Caco-2 (cell line): ENCODE measurements around the gene BCAR1. TPM values are rescaled to one million over a fixed set of nuclear protein-coding genes. Genes with fewer than 3 reads are reported as not detected.

Experiments used
- BruUV-seq: library from RNA; stranded (reverse); fragments of 400-500 nt; replicated peaks from 2 replicates; lab custom pipeline; 2021; lab: Mats Ljungman, UMichigan
- CTCF ChIA-PET: fragments of 300-600 bp; sonication (Branson Sonifier 250); formaldehyde crosslinking; loops from one replicate; lab custom pipeline; 2022; ENCODE audit warnings: antibody characterized with exemption; lab: Charles Lee
- POLR2A ChIA-PET: fragments of 300-600 bp; sonication (Branson Sonifier 250); formaldehyde crosslinking; loops from one replicate; lab custom pipeline; 2022; ENCODE audit warnings: antibody characterized with exemption; lab: Charles Lee
- DNase-seq, 2 experiments: peaks; one replicate each; pipeline versions ENCODE4 v3.0.0 to v3.0.0-alpha.2; 2020 to 2022
- H3K27me3 ChIP-seq: replicated peaks from 2 replicates; pipeline ENCODE4 v1.6.0; 2011; ENCODE audit warnings: low read length; ENCODE audit not compliant: control insufficient read depth, insufficient read depth
- H3K36me3 ChIP-seq: 2 replicates; pipeline ENCODE4 v1.5.1; 2011; ENCODE audit warnings: low read length; ENCODE audit not compliant: control insufficient read depth, insufficient read depth
- H3K4me1 ChIP-seq: fragments of 250-450 bp; sonication (Bioruptor Pico); 2 replicates; pipeline ENCODE4 v1.5.1; 2020; ENCODE audit warnings: mild to moderate bottlenecking
- H3K4me3 ChIP-seq: 2 replicates; pipeline ENCODE4 v1.5.1; 2011; ENCODE audit warnings: low read depth, mild to moderate bottlenecking, control low read depth, low read length
- H3K9me3 ChIP-seq: fragments of 250-450 bp; sonication (Bioruptor Pico); 2 replicates; pipeline ENCODE4 v1.5.1; 2020; ENCODE audit warnings: mild to moderate bottlenecking, moderate library complexity
- H3K27ac Mint-ChIP-seq: one replicate; pipeline ENCODE4 v1.8.0; 2022; ENCODE audit warnings: mixed read lengths; ENCODE audit not compliant: unreplicated experiment
- H3K27me3 Mint-ChIP-seq: one replicate; pipeline ENCODE4 v1.8.0; 2022; ENCODE audit warnings: mixed read lengths; ENCODE audit not compliant: insufficient read depth, unreplicated experiment
- H3K36me3 Mint-ChIP-seq: one replicate; pipeline ENCODE4 v1.8.0; 2022; ENCODE audit warnings: mild to moderate bottlenecking, mixed read lengths; ENCODE audit not compliant: insufficient read depth, unreplicated experiment
- H3K4me1 Mint-ChIP-seq: one replicate; pipeline ENCODE4 v1.8.0; 2022; ENCODE audit warnings: low read depth, mixed read lengths; ENCODE audit not compliant: unreplicated experiment
- H3K4me3 Mint-ChIP-seq: one replicate; pipeline ENCODE4 v1.8.0; 2022; ENCODE audit warnings: mild to moderate bottlenecking, moderate library complexity, mixed read lengths; ENCODE audit not compliant: unreplicated experiment
- H3K9me3 Mint-ChIP-seq: one replicate; pipeline ENCODE4 v1.8.0; 2022; ENCODE audit warnings: mixed read lengths; ENCODE audit not compliant: unreplicated experiment
- CTCF ChIP-seq, 2 experiments: fragments of 200-600 bp in 1 of 2; IDR thresholded peaks; 1 replicate in 1 of 2; 2 replicates in 1 of 2; pipeline versions ENCODE4 v1.5.1 to v1.8.0; 2011 to 2022; ENCODE audit warnings: antibody characterized with exemption in 1 of 2, control low read depth in 1 of 2, inconsistent platforms in 1 of 2, low read depth in 1 of 2, low read length in 1 of 2, mild to moderate bottlenecking in 1 of 2, moderate library complexity in 1 of 2; ENCODE audit not compliant: insufficient read depth in 1 of 2, severe bottlenecking in 1 of 2, unreplicated experiment in 1 of 2
- intact Hi-C: fragments of 100-400 bp; cut with micrococcal nuclease; formaldehyde crosslinking; loops from one replicate; pipeline ENCODE4 v1.10.0; 2022; ENCODE audit not compliant: unreplicated experiment
- total RNA-seq: library from RNA; stranded (reverse); gene quantifications from 2 replicates; pipeline ENCODE4 v1.2.3, GENCODE V29; 2022

BCAR1 gene
- total RNA-seq, 1 experiment from 2014 or later: 95.5 TPM

DNA sequence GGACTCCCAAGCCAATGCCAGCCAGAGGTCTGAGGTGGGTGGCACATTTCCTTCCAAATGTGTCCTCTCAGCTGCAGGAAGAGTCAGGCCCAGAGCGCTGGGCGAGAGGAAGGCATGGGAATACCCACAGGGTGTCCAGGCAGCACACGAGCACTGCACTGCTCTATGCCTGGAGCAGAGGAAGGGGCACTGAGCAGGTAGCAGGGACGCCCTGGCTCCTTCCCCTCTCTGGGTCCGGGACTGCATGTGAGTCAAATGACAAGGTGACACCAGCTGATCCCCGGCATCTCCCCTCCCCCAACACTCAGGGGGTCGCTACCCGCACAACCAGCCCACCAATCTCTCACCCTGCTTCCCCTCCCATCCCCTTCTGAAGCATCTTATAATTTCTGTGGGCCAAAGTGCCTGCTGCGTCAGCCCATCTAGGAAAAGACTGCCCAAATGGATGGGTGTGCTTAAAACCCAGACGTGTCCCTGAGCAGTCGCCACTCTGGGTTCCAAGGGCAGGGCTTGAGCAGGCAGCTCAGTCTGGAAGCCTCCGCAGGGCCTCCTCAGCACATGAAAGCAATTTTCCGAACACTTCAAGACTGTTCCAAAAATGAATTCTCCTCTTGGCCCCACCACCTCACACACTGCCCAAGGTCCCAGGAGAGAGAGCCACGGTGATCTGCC is 12.0 kb upstream of the BCAR1 start:
- no peaks in the 10 kb centered on the region for H3K9me3 Mint-ChIP-seq
- H3K4me3 Mint-ChIP-seq: peak overlapping the region; percentile 82
- TF ChIP-seq CTCF (IDR thresholded peaks at IDR 0.05; ENCODE audit: insufficient read depth in 1 of 2, low read depth in 1 of 2, low read length in 1 of 2, severe bottlenecking in 1 of 2, unreplicated experiment in 1 of 2): no peak
- H3K27me3 Mint-ChIP-seq: no peaks in the 10 kb centered on the region
- intact Hi-C loops: no loop called here
- H3K36me3 ChIP-seq: peaks cover 5% of the 10 kb centered on the region; the same call in 1 of the 2 replicates
- H3K4me1 ChIP-seq: peaks cover 46% of the 10 kb centered on the region
- peaks cover 23% of the 10 kb centered on the region for H3K36me3 Mint-ChIP-seq
- BruUV-seq: no TSS peak
- no peaks in the 10 kb centered on the region for H3K9me3 ChIP-seq
- peaks cover 29% of the 10 kb centered on the region for H3K4me1 Mint-ChIP-seq
- ChIA-PET CTCF (no interaction called here), POLR2A (no interaction called here)
- DNase-seq: no peak
- H3K27me3 ChIP-seq: no peaks in the 10 kb centered on the region
- peak overlapping the region; percentile 58 for H3K27ac Mint-ChIP-seq
- no peak overlapping the region for H3K4me3 ChIP-seq

GRCh38 chr16:75262800-75263127 is 11.3 kb upstream of the BCAR1 start:
- H3K4me1 Mint-ChIP-seq: peaks cover 36% of the 10 kb centered on the region
- H3K4me1 ChIP-seq: peaks cover 43% of the 10 kb centered on the region

More at GRCh38 chr16:75262800-75263127, 11.3 kb upstream of the BCAR1 start:
- H3K36me3 ChIP-seq: peaks cover 5% of the 10 kb centered on the region; the same call in 1 of the 2 replicates
- no peak for TF ChIP-seq CTCF (IDR thresholded peaks at IDR 0.05; ENCODE audit: insufficient read depth in 1 of 2, low read depth in 1 of 2, low read length in 1 of 2, severe bottlenecking in 1 of 2, unreplicated experiment in 1 of 2)
- H3K9me3 Mint-ChIP-seq: no peaks in the 10 kb centered on the region
- intact Hi-C loops: no loop called here
- ChIA-PET CTCF (interaction anchor here (1.2 kb wide), 1 partner anchor 64 kb away, joined by 3 read pairs; no protein-coding TSS in a partner anchor), POLR2A (no interaction called here)
- H3K36me3 Mint-ChIP-seq: peaks cover 27% of the 10 kb centered on the region
- DNase-seq: no peak
- H3K27ac Mint-ChIP-seq: peak overlapping the region; percentile 42
- H3K9me3 ChIP-seq: no peaks in the 10 kb centered on the region
- peak overlapping the region; percentile 38 for H3K4me3 Mint-ChIP-seq
- H3K4me3 ChIP-seq: no peak overlapping the region
- no peaks in the 10 kb centered on the region for H3K27me3 Mint-ChIP-seq
- no TSS peak for BruUV-seq
- no peaks in the 10 kb centered on the region for H3K27me3 ChIP-seq
